Pulmonary artery endothelial cell (primary cell): ENCODE data around the gene PIK3R6. TPM values are rescaled to one million over a fixed set of nuclear protein-coding genes. Genes with fewer than 3 reads are reported as not detected.

Source experiments
- DNase-seq: peaks from one replicate; pipeline ENCODE4 v3.0.0-alpha.2; 2011; ENCODE audit warnings: low read depth, low spot score
- total RNA-seq: library from RNA; depleted of rRNA; stranded (reverse); fragments of >200 nt; gene quantifications from 2 replicates; pipeline ENCODE4 v1.2.3, GENCODE V29; 2014

Gene PIK3R6
- total RNA-seq, 1 donor from 2014 or later: not detected

GRCh38 chr17:8753976-8754440 lies 113.5 kb downstream of the PIK3R6 start:
- no peak for DNase-seq

GRCh38 chr17:8753136-8753975 lies 114.1 kb downstream of the PIK3R6 start:
- DNase-seq: no peak

Other genes starting within 250 kb of the PIK3R6 start
- gene MYH10, start 236.9 kb downstream of the PIK3R6 start, total RNA-seq: 122 and 142 TPM in 2 replicates
- gene CCDC42, start 122.8 kb downstream of the PIK3R6 start, total RNA-seq: not detected in 2 replicates
- gene SPDYE4, start 109.1 kb downstream of the PIK3R6 start, total RNA-seq: not detected in 2 replicates
- not detected in 2 replicates for gene MFSD6L, start 68.3 kb downstream of the PIK3R6 start, total RNA-seq
- not detected in 2 replicates for gene PIK3R5, start 98.0 kb upstream of the PIK3R6 start, total RNA-seq
- under 0.01 and 0.20 TPM in 2 replicates for gene NTN1, start 153.8 kb upstream of the PIK3R6 start, total RNA-seq